Measurements from ENCODE around the gene BLNK. TPM values are rescaled to one million over a fixed set of nuclear protein-coding genes. Genes with fewer than 3 reads are reported as not detected.

BLNK gene
- polyA plus RNA-seq, 2 of the 4 experiments (the other 2 are of a cell fraction): not detected

- TF ChIP-seq ATOH8 (CRISPR knock-in tag; IDR thresholded peaks at IDR 0.05; ENCODE audit: low read depth) (no peak), FOSB (CRISPR knock-in tag; IDR thresholded peaks at IDR 0.05) (no peak), ZSCAN20 (CRISPR knock-in tag; IDR thresholded peaks at IDR 0.05) (no peak), KDM5A (IDR thresholded peaks at IDR 0.05) (no peak), NFE2L2 (conservative IDR thresholded peaks at IDR 0.05; ENCODE audit: low read length) (no peak), CTCF (IDR thresholded peaks at IDR 0.05) (no peak), USF2 (IDR thresholded peaks at IDR 0.05) (no peak), ESRRA (IDR thresholded peaks at IDR 0.05; ENCODE audit: borderline replicate concordance, low read length) (no peak), HMGXB4 (CRISPR knock-in tag; IDR thresholded peaks at IDR 0.05; ENCODE audit: borderline replicate concordance) (no peak), TP53 (CRISPR knock-in tag; IDR thresholded peaks at IDR 0.05) (no peak), ZFP36 (IDR thresholded peaks at IDR 0.05; ENCODE audit: borderline replicate concordance, partially characterized antibody) (no peak), HES2 (IDR thresholded peaks at IDR 0.05) (no peak), TFCP2L1 (CRISPR knock-in tag; IDR thresholded peaks at IDR 0.05) (no peak), ZC3H11A (IDR thresholded peaks at IDR 0.05) (no peak), HOXA7 (CRISPR knock-in tag; IDR thresholded peaks at IDR 0.05) (no peak), PHF8 (IDR thresholded peaks at IDR 0.05; ENCODE audit: borderline replicate concordance, low read depth) (no peak), NPAS2 (CRISPR knock-in tag; IDR thresholded peaks at IDR 0.05; ENCODE audit: borderline replicate concordance) (no peak), HOXB13 (CRISPR knock-in tag; IDR thresholded peaks at IDR 0.05; ENCODE audit: low read depth) (no peak), RFX5 (IDR thresholded peaks at IDR 0.05) (no peak)
- POLR2A ChIA-PET: no interaction called here
- FAIRE-seq: no peak
- no peaks in the 10 kb centered on the region for H3K4me1 ChIP-seq
- CTCF ChIA-PET: interaction anchor here (1.0 to 1.3 kb wide), 2 partner anchors 30 to 32 kb away, joined by 3 to 4 read pairs; no protein-coding TSS in a partner anchor
- 47% methylated on average over 3 of the region's 3 CpGs for WGBS (ENCODE audit: missing lambda C conversion rate)
- H3K27ac ChIP-seq: no peak overlapping the region
- no peak overlapping the region for H3K4me2 ChIP-seq
- H3K4me3 ChIP-seq: no peak overlapping the region
- no peak for ATAC-seq
- no peaks in the 10 kb centered on the region for H3K9me3 ChIP-seq
- no peak for DNase-seq (ENCODE audit: low read depth in 1 of 2, low spot score in 1 of 2)
Observed at GRCh38 chr10:96260014-96260413, 11.4 kb downstream of the BLNK start.

GRCh38 chr10:96259150-96259549 lies 12.2 kb downstream of the BLNK start:
- WGBS (ENCODE audit: missing lambda C conversion rate): 66% methylated on average over 6 of the region's 6 CpGs
- CTCF ChIA-PET: interaction anchor here (1.0 to 1.5 kb wide), 2 partner anchors 10 to 31 kb away, joined by 3 read pairs; no protein-coding TSS in a partner anchor
- FAIRE-seq: no peak

More at GRCh38 chr10:96259150-96259549, 12.2 kb downstream of the BLNK start:
- ATAC-seq: no peak
- no peak for DNase-seq (ENCODE audit: low read depth in 1 of 2, low spot score in 1 of 2)
- no peak overlapping the region for H3K4me3 ChIP-seq
- H3K4me1 ChIP-seq: no peaks in the 10 kb centered on the region
- POLR2A ChIA-PET: no interaction called here
- H3K4me2 ChIP-seq: no peak overlapping the region
- no peaks in the 10 kb centered on the region for H3K9me3 ChIP-seq
- no peak overlapping the region for H3K27ac ChIP-seq
- TF ChIP-seq PHF8 (IDR thresholded peaks at IDR 0.05; ENCODE audit: borderline replicate concordance, low read depth) (no peak), EHMT2 (IDR thresholded peaks at IDR 0.05; ENCODE audit: low read depth) (no peak), FOSB (CRISPR knock-in tag; IDR thresholded peaks at IDR 0.05) (no peak)
